Stimulated activated CD8-positive, alpha-beta memory T cell treated with anti-CD3 and anti-CD28 coated beads, Interleukin-7, amount 100 ng/mL, for 24 hours (primary cell): Measurements from ENCODE around the gene AP1M2.
"Not testable (repeated sequence)": the region's sequence is repeated elsewhere in the genome, so short reads cannot be mapped to it uniquely, and the experiment has no call there.

Experiments used
- DNase-seq: peaks from one replicate; pipeline ENCODE4 v3.0.0-alpha.2; 2020; ENCODE audit warnings: low read depth

AP1M2 gene

DNA sequence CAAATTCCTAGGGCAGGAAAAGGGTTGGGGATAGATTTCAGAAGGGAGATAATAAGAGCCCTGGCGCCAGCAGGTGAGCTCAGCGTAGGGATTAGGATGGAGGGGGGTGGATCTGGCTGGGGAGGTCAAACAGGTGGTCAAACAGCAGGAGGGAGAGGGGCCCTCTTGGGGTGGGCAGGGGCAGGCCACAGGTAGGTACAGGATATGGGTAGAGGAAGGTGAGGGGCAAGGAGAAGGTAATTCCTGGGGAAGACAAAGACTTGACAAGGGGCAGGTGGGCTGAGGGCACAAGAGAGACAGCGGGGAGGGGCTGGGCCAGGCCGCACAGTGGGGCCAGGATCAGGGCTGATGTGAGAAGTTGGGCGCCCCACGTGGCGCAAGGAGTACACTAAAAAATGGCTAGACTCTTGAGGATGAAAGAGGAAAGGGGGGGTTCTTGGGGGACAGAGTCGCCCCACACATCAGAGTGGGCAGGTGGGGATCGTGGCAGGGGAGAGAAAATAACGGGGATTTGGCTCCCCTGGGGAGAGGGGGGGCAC, 22.0 kb downstream of the AP1M2 start:
- no peak for DNase-seq

DNA sequence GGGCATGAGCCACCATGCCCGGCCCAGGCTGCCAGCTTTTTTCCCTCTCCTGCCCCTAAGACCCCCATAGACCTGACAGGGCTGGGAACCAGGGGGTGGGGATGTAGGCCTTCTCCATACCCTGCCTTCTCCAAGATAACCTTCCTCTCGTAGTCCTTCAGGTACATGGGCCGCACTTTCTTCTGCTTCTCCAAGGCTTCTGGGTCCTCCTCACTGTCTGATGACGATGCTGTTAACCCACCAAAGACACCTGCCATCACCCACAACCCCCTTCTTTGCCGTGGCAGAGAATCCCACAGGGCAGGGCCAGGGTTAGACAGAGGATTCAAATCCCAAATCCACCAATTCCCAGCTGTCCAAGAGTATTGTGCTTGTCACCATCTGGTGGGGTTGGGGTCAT, 24.5 kb downstream of the AP1M2 start:
- no peak for DNase-seq

DNA sequence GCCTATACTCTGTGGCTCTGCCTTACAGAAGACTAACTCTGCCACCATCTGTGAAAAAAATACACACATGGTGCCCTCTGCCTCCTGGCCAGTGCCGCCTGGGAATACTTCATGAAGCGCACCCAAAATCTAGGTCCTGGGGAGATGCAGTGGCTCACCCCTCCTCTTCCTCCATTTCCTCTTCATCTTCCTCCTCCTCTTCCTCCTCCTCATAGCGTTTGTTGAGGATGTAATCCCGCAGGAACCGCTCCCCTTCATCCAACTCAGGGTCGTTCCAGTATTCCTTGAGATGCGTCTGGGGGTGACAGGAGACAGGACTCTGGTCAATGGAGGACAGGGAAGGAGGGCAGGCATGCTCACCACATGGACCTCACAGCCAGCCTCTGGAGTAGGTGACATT, 27.0 kb downstream of the AP1M2 start:
- DNase-seq: no peak

DNA sequence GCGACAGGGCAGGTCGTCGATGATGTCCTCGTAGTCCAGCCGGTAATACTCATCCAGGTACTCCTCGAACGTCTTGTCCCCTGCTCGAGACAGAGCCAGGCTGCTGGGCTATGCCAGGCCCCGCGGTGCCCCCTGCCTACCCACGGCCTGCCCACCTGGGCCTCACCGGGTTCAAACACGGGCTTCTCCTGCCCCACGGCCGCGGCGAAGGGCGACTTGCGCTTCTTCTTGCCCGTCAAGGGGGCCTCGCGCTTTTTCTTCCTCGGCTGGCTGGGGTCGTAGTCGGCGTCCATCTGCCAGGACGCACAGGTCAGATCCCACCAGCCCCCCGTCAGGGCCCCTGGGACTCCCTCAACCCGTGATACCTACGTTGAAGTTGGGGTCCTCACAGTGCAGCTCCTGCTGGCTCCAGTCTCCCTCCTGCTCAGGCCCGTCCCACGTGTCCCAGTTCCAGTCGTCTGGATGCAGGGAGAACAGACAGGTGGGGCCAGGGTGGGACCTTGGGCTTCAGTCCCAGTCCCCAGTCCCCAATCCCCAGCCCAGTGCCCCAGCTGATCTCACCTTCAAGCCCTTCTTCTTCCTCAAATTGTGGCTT, 29.4 kb downstream of the AP1M2 start:
- DNase-seq: no peak

DNA sequence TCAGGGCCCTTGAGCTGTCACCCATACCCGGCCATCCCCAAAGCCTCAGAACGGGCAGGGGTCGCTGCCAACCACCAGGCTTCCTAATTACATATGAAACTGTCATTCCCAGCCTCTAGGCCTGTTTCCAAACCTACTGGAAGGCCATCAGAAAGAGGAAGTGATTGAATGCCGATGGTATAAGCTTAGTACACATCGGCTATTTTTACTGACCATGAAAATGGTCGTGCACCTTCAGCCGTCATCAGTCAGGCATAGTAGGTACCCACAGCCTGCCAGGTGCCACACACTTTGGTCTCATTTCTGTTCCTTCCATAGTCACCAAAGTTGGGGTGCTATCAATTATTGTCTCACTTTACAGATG, 31.5 kb downstream of the AP1M2 start:
- DNase-seq: no peak

DNA sequence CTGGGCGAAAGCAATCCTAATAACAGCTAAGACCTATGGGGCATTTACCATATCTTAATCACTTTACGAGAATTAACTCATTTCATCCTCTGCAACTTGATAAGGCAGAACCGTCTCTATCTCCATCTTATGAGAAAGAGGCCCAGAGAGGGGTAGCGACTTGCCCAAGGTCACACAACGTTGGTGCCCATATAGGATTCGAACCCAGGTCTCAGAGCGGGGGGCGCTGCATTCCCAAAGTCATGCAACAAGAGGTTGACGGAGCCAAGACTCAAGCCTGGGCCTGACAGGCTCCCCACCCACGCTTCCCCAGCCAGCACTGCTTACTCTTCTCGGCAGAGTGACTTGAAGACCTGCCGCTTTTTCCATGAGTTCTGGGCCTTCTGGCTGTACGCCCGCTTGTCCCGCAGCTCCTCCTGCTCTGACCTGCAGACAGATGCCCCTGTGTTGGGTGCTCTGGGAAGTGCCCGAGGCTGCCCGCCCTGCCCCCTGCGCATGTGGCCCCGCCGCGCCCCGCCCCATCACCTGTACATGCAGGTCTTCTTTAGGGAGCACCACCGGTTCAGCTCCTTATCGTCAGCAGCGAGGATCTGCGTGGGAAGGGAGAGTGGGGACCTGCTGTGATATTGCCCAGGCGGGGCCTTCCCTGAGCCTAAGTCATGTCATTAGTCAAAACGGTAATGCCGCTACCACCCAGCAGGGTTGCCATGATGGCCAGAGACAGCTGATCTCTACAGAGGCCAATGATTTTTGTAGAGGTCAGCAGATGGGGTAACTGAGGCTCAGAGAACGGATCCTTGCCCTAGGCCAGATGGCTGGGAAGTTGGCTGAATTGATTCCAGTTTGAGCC, 32.1 kb downstream of the AP1M2 start:
- DNase-seq: no peak

DNA sequence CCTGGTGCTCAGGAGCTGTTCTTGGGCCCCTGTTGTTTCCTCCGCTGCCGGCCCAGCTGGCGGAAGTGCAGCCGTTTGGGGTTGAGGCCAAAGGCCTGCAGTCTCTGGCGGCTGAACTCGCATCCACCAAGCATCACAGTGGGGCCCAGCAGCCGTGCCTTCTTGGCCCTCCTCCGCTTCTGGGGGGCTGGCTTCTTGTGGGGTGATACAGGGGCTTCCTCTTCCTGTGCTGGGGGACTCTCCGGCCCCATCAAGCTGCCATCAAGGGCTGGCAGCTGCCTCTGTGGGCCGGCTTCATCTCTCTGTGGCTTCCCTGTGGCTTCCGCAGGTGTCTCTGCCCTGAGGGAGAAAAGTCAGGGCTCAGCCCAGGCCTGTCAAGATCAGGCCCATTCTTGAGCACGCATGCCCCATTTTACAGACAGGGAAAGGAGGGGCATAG, 33.1 kb downstream of the AP1M2 start:
- no peak for DNase-seq

DNA sequence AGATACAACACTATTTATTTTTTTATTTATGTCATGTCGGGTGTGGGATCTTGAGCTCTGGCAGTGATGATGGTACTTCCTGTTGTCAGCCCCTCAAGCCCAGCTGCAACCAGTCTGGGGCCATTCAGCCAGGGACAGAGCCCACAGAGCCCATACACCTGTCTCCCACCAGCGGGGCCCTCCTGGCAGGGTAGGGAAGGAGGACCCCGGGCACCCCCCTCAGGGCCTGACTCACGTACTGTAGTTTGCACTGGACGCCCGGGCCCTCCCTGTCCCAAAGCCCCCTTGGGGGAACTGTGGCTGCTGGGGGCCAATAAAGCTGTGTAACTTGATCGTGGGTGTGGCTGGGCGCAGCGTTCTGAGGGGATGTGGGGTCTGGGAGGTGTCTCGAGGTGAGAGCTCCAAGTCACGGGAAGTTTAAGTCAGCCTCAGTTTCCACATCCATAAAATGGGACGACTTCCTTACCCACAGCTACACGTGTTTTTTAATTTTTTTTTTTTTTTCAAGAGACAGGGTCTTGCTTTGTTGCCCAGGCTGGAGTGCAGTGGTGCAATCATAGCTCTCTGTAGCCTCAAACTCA, 33.9 kb downstream of the AP1M2 start:
- DNase-seq: no peak

DNA sequence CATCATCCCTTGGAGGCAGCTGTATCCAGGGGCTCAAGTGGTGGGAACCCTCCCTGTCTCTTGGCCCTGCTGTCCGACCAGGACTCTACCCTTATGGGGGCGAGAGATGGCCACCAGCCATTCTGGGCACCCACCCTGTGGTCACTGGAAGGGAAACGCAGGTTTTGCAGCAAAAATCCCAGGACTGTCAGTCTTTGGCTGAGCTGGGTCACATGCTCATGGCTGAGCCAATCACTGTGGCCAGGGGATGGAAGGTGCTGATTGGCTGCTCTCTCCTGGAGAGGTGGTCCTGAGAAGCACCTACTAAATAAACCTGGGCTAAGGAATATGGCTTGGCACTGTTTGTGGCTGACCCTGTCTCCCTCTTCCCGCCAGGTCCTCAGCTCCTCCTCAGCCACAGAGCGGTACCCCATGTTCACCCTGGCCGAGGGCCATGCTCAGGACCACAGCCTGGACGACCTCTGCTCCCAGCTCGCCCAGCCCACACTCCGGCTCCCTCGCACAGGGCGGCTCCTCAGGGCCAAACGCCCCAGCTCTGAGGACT, 34.5 kb downstream of the AP1M2 start:
- no peak for DNase-seq

DNA sequence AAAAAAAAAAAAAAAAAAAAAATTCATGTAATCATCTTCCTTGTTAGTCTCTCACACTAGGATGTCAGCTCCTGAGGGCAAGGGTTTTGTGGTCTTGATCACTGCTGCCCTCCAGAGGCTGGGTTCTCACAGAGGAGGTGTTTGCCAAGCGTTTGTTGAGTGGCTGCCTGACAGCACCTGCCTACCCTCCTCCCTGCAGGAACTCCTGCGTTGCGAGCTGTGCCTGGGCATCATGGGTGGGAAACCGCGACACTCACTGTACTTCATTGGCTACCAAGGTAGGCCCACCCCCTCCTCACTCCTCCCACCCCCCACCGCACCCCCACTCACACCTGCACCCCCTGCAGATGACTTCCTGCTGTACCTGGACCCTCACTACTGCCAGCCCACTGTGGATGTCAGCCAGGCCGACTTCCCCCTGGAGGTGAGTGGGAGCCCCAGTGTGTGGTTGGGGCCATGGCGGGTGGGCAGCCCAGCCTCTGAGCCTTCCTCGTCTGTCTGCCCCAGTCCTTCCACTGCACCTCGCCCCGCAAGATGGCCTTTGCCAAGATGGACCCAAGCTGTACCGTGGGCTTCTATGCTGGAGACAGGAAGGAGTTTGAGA, 35.3 kb downstream of the AP1M2 start:
- no peak for DNase-seq

DNA sequence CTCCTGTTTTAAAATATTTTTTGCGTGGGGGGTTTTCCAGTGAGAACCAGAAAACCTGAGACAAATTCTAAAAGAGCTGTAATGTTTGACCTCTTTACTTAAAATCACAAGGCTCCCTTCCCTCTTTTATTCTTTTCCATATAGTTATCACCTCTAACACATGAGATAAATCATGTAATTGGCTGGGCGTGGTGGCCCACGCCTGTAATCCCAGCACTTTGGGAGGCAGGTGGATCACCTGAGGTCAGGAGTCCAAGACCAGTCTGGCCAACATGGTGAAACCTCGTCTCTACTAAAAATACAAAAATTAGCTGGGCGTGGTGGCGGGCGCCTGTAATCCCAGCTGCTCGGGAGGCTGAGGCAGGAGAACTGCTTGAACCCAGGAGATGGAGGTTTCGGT, 36.1 kb downstream of the AP1M2 start:
- not testable (repeated sequence) for DNase-seq

DNA sequence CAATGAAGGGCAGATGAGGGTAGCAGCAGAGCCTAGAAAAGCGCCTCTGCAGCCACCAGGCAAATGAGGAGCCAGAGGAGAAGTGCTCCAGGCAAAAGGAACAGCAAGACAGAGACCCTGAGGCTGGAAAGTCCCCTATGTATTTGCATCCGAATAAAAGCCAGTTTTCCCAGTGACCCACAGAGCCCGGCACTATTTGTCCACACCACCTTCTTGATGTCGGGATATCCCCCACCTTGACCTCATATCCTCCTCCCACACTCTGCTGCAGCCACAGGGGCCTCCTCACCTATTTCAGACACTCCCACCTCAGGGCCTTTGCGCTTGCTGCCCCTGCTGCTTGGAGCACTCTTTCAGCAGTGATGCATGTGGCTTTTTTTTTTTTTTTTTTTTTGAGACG, 36.8 kb downstream of the AP1M2 start:
- no peak for DNase-seq

DNA sequence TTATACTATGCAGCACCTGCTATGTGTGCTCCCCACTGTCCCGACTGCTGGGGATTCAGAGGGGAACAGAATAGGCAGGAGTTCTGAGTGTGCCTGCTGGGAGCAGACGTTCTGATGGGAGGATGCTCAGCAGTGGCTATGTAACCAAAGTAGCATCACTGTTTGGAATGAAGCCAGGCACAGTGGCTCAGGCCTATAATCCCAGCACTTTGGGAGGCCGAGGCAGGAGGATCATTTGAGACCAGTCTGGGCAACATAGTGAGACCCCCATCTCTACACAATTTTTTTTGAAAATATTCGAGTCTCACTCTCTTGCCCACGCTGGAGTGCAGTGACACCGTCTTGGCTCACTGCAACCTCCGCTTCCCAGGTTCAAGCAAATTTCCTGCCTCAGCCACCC, 37.4 kb downstream of the AP1M2 start:
- no peak for DNase-seq

DNA sequence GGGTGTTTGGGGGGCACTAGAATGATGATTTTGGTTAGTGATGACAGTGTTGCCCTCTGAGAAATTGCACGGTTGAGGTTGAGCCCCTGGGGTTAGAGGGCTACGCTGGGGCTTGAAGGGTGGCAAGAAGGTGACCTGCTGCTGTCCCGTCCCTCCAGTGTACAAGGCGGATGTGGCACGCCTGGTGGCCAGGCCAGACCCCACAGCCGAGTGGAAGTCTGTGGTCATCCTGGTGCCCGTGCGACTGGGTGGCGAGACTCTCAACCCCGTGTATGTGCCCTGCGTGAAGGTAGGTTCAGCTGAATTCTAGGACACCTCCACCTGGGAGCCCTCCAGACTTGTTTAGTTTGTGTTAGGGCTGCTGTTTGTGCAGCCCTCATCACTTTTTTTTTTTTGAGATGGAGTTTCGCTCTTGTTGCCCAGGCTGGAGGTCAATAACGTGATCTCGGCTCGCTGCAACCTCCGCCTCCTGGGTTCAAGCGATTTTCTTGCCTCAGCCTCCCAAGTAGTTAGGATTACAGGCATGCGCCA, 38.3 kb downstream of the AP1M2 start:
- no peak for DNase-seq

DNA sequence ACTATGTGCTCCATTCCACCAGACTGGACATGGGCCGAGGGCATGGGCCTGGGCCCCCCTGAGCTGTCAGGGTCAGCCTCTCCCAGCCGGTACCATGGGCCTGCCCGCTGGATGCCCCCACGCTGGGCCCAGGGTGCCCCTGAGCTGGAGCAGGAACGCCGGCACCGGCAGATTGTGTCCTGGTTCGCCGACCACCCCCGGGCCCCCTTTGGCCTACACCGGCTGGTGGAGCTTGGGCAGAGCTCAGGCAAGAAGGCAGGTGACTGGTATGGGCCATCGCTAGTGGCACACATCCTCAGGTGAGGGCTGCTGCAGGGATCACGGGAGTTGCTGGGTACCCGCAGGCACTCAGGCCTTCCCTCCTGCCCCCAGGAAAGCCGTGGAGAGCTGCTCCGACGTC, 40.3 kb downstream of the AP1M2 start:
- DNase-seq: no peak

DNA sequence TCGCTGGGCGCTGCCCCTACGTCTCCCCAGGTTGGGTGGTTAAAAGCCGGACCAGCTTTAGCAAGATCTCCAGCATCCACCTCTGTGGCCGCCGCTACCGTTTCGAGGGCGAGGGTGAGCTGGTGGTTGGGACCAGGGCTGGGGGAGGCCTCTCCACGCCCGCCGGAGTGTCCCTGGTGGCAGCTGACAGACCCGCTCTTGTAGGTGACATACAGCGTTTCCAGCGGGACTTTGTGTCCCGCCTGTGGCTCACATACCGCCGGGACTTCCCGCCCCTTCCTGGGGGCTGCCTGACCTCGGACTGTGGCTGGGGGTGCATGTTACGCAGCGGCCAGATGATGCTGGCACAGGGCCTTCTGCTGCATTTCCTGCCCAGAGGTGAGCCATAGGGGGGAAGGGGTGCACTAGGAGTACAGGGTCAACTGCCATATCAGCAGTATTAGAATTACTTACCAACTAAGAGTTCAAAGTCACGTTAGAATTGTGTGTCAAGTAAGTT, 42.3 kb downstream of the AP1M2 start:
- DNase-seq: no peak

DNA sequence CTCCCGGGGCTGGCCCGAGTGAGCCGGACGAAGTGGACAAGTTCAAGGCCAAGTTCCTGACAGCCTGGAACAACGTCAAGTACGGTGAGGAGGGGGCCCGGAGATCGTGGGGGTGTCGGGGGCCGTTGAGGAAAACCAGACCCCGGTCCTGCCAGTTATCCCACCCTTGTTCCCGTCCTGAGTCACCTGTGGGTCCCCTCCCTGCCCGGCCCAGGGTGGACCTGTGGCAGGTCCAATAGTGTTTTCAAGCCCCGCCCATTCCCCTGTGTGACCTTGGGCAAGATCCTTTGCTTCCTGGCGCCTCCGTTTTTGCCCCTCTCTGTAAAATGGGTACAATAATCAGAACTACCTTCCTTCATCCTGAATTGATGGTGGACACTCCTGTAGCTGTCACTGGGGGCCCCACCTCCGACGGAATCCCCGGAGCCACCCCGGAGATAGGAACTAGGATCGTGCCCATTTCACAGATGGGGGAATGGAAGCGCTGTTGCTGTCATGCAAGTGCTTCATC, 42.8 kb downstream of the AP1M2 start:
- no peak for DNase-seq

DNA sequence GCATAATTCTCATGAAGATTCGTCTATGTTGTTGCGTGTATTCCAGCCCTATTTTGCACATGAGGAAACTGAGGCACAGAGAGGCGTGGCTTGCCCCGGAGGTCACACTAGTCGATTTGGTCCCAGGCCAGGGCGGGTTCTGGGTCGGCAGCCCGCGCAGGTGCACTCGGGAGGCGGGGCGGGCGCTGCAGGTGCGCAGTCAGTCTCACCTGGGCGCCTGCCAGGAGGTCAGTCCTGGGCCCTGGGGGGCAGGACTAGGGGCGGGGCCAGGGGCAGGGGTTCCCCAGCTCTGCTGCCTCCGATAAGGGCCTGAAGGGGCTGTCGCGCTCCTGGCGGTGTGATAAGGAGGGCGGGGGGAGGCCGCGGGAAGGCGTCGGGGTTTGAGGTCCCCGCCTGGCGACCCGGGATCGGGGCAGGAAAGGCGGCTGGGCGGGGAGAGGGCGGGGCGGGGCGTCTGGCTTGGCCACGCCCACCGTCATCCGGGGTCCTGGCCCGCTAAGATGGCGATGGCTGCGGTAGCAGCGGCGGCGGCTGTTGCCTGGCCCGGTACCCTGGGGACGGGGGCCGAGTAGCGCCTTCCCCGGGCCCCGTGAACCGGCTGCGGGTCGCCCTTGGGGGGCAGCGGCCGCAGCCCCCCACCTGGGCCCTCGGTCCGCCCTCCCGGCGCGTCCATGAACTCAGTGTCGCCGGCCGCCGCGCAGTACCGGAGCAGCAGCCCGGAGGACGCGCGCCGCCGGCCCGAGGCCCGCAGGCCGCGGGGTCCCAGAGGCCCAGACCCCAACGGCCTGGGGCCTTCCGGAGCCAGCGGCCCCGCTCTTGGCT, 43.5 kb downstream of the AP1M2 start, which contains the start of gene ATG4D:
TSS of gene ATG4D (plus strand) at position 485 of the 822 bp plus-strand sequence. CDS start at position 672, 187 bp downstream.
- DNase-seq: no peak

DNA sequence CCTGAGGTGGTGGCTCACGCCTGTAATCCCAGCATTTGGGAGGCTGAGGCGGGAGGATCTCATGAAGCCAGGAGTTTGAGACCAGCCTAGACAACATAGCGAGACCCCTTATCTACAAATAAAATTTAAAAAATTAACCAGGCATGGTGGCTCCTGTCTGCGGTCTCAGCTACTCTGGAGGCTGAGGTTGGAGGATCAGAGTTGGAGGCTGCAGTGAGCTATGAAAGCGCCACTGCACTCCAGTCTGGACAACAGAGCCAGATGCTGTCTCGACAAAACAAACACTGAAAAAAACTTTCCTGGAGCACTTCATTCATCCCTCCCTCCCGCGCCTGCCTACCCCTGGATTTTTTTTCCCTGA, 44.1 kb downstream of the AP1M2 start:
- DNase-seq: no peak

DNA sequence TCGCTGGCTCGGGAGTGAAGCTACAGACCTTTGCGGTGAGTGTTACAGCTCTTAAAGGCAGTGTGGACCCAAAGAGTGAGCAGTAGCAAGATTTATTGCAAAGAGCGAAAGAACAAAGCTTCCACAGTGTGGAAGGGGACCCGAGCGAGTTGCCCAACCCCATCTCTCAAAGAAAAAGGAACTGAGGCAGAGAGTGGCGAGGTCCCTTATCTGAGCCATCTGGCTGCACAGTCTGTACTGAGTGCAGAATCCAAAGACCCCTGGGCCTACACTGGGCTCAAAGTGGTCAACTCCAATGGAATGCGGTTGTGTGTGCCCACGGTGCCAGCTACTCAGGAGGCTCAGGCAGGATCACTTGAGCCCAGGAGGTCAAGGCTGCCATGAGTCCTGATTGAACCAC, 48.1 kb downstream of the AP1M2 start:
- not testable (repeated sequence) for DNase-seq
